Spleen (tissue), 7 donors: ENCODE measurements around the gene PROM1.

Experiments
- CTCF ChIP-seq, 11 experiments: fragments of 200-600 bp in 7 of 11; fragments of 450-650 bp in 4 of 11; sonication (generic) in 4 of 11; IDR thresholded peaks in 8 of 11; conservative IDR thresholded peaks in 3 of 11; 1 replicate in 7 of 11; 2 replicates in 4 of 11; pipeline versions ENCODE4 v1.4.0 to v1.8.0; 2016 to 2021; ENCODE audit warnings: antibody characterized with exemption in 11 of 11, inconsistent platforms in 4 of 11, mild to moderate bottlenecking in 1 of 11
- POLR2A ChIP-seq, 3 donors: fragments of 450-650 bp; IDR thresholded peaks; one replicate each; pipeline ENCODE4 v1.5.1; 2017; ENCODE audit warnings: antibody characterized with exemption in 3 of 3, mild to moderate bottlenecking in 1 of 3
- POLR2AphosphoS5 ChIP-seq, 3 donors: sonication (generic); formaldehyde crosslinking; IDR thresholded peaks; one replicate each; pipeline ENCODE4 v1.5.1; 2017; ENCODE audit warnings: antibody characterized with exemption in 3 of 3
- donor health status: DM: no; HTN: no; CAD: no; lungs with moderate emphysema.
- donor health status: DM: no; HTN: no; CAD: no.
- donor health status: DM: no; HTN: no; CAD: no.

- TF ChIP-seq CTCF (IDR thresholded peaks at IDR 0.05 in 8 of 11, conservative IDR thresholded peaks at IDR 0.05 in 3 of 11) (no peak), POLR2A (IDR thresholded peaks at IDR 0.05) (no peak), POLR2AphosphoS5 (IDR thresholded peaks at IDR 0.05) (no peak)
Observed at GRCh38 chr4:16118090-16118489, 34.3 kb upstream of the PROM1 start.
